Stimulated activated CD4-positive, alpha-beta T cell treated with anti-CD3 and anti-CD28 coated beads, TNF-alpha, amount 100 ng/mL, for 24 hours (primary cell): ENCODE data around the gene MYO10.

Source experiments
- DNase-seq, 3 experiments: peaks; one replicate each; pipeline ENCODE4 v3.0.0-alpha.2; 2020; ENCODE audit warnings: low read depth in 3 of 3

MYO10 gene

GRCh38 chr5:16712178-16712577 lies 223.9 kb downstream of the MYO10 start:
- DNase-seq: no peak

GRCh38 chr5:16709691-16710433 lies 226.2 kb downstream of the MYO10 start:
- no peak for DNase-seq

GRCh38 chr5:16707869-16708192 lies 228.3 kb downstream of the MYO10 start:
- no peak for DNase-seq

- DNase-seq: no peak
Observed at GRCh38 chr5:16707168-16707868, 228.8 kb downstream of the MYO10 start.

GRCh38 chr5:16704945-16705344 lies 231.1 kb downstream of the MYO10 start:
- DNase-seq: no peak

- DNase-seq: no peak
Observed at GRCh38 chr5:16702964-16703363, 233.1 kb downstream of the MYO10 start.

- DNase-seq: no peak
Observed at GRCh38 chr5:16701134-16702099, 234.7 kb downstream of the MYO10 start.

- DNase-seq: no peak
Observed at GRCh38 chr5:16700081-16700480, 236.0 kb downstream of the MYO10 start.

- DNase-seq: no peak
Observed at GRCh38 chr5:16695779-16696178, 240.3 kb downstream of the MYO10 start.

GRCh38 chr5:16693879-16694278 lies 242.2 kb downstream of the MYO10 start:
- DNase-seq: no peak

- no peak for DNase-seq
Observed at GRCh38 chr5:16691731-16692130, 244.4 kb downstream of the MYO10 start.

GRCh38 chr5:16690243-16690852 lies 245.7 kb downstream of the MYO10 start:
- DNase-seq: no peak

GRCh38 chr5:16687898-16688297 lies 248.2 kb downstream of the MYO10 start:
- DNase-seq: no peak

GRCh38 chr5:16685069-16685468 lies 251.0 kb downstream of the MYO10 start:
- DNase-seq: no peak

- DNase-seq: no peak
Observed at GRCh38 chr5:16681876-16682275, 254.2 kb downstream of the MYO10 start.

GRCh38 chr5:16679863-16680262 lies 256.2 kb downstream of the MYO10 start:
- DNase-seq: no peak

- DNase-seq: no peak
Observed at GRCh38 chr5:16679190-16679589, 256.9 kb downstream of the MYO10 start.

GRCh38 chr5:16675806-16676205 lies 260.3 kb downstream of the MYO10 start:
- DNase-seq: no peak

GRCh38 chr5:16674750-16675149 lies 261.3 kb downstream of the MYO10 start:
- DNase-seq: no peak

GRCh38 chr5:16673241-16674201 lies 262.6 kb downstream of the MYO10 start:
- peak in 1 of 3 experiments; percentile 20 for DNase-seq

GRCh38 chr5:16671208-16671607 lies 264.9 kb downstream of the MYO10 start:
- DNase-seq: no peak
